Cardiac fibroblast (primary cell): ENCODE results near the gene SPRED3.

Experiments
- DNase-seq, 2 donors: peaks; one replicate each; pipeline versions ENCODE4 v3.0.0 to v3.0.0-alpha.2; 2010; ENCODE audit warnings: low read depth in 2 of 2
- H3K4me3 ChIP-seq, 2 donors: replicated peaks in 1 of 2; 1 replicate in 1 of 2; 2 replicates in 1 of 2; pipeline ENCODE4 v1.5.1; 2011; ENCODE audit warnings: low read depth in 2 of 2, low read length in 2 of 2, mild to moderate bottlenecking in 2 of 2, moderate library complexity in 1 of 2
- TF ChIP-seq, protein P1 (sequence below): IDR thresholded peaks from one replicate; pipeline ENCODE4 v1.5.1; 2011; ENCODE audit warnings: low read depth, mild to moderate bottlenecking, low read length, inconsistent platforms

SPRED3 gene

DNA sequence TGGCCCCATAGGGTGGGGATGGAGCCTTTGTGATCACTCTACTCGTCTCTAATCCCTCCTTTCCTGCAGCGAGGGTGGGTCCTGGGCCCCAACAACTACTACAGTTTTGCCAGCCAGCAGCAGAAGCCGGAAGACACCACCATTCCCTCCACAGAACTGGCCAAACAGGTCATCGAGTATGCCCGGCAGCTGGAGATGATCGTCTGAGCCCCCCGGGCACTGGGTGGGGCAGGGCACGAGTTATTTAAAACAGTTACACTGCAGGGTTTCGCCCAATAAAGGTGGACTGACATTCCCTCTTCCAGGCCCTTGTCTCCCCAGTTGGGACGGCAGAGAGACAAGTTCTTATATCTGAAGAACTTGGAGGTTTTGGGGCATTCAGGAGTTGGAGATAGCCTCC, 5.3 kb upstream of the SPRED3 start:
- TF ChIP-seq, protein P1, sequence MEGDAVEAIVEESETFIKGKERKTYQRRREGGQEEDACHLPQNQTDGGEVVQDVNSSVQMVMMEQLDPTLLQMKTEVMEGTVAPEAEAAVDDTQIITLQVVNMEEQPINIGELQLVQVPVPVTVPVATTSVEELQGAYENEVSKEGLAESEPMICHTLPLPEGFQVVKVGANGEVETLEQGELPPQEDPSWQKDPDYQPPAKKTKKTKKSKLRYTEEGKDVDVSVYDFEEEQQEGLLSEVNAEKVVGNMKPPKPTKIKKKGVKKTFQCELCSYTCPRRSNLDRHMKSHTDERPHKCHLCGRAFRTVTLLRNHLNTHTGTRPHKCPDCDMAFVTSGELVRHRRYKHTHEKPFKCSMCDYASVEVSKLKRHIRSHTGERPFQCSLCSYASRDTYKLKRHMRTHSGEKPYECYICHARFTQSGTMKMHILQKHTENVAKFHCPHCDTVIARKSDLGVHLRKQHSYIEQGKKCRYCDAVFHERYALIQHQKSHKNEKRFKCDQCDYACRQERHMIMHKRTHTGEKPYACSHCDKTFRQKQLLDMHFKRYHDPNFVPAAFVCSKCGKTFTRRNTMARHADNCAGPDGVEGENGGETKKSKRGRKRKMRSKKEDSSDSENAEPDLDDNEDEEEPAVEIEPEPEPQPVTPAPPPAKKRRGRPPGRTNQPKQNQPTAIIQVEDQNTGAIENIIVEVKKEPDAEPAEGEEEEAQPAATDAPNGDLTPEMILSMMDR: no peak

DNA sequence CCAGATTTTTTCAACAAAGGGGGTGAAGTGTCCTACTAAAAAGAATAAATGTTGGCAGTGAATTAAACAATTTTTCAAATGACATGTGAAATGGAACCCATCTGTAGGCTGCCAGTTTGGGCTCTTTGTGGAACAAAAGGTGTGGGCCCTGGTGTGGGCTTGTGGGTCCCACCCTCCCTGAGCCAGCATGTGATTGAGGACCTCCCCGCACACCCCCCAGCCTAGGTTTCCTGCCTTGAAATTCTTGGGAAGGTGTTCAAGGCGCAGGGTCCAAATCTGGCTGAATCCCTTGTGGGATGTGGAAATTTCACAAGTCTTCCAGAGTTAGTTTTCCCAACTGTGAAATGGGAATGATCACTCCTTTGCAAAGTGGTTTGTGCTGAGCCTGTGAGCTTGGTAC, 4.8 kb upstream of the SPRED3 start:
- DNase-seq: no peak
- TF ChIP-seq, protein P1: no peak
- H3K4me3 ChIP-seq: no peak overlapping the region

More for the DNA sequence above, 5.3 kb upstream of the SPRED3 start:
- H3K4me3 ChIP-seq: no peak overlapping the region
- DNase-seq: no peak

DNA sequence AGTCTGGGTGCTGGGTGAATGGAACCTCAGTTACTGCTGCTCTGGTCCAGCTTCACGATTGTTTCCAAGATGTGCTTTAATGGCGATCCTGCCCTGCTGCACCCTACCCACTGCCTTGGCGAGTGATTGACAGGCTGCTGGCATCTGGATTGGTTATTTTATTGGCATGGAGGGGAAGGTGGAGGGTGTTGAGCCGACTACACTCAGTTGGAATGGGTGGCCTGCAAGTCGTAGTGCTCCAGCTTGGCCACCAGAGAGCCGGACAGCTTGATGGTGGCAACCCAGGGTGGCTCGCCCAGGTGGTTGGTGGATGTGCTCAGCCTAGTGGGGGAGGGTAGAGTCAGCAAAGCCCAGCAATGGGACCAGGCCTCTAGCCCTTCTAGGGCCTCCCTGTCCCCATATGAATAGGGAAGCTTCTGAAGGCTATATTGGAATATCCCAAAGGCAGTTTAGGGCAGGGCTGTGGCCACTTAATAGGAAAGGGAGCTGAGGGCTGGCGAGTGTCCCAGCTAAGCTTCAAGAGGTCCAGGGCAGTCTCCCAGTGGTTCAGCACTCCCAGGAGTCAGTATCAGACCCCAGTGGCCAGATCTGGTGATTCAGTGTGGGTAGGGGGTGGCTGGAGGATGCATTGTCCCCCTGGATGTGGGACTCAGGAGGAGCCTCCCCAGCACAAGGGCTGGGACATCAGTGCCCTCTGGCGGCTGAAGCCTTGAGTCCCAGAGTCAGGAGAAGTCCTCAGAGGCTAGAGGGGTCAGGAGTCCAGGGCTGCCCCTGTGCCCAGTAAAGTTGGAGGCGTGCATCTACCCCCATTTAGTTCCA, 4.1 kb upstream of the SPRED3 start:
- TF ChIP-seq, protein P1: peak; percentile 55
- peak; percentile 34 to 39 for DNase-seq
- H3K4me3 ChIP-seq: no peak overlapping the region

DNA sequence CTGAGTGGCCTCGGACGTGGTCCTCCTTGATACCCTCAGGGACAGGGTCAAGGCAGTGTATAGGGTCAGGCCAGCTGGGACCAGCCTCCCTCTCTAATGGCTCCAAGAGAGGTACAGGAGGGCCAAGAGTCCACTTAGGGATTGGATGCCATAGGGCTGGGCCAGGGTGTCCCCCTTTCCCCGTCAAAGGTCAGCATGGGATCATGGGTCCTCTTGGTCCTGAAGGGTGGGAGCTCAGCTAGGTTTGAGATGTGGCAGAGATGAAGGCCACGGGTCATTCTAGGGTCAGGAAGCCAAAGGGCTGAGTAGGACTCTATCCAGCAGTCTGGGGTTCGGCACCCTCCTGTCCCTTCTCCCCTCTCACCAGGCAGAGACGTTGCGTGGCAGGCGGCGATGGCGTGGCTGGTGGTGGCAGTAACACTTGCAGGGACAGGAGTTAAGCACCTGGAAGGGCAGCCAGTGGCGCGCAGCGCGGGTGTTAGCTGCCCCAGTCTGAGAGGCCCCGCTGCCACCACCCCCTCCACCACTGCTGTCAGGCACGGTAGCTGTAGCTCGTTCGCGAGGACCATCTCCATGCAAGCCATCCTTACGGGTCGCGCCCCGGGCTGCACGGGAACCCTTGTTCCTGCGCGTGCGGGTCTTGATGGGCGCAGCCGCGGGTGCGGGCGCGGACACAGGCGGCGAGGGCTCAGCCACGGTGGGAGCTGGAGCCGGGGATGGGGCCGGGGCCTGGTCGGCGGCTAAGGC, 3.3 kb upstream of the SPRED3 start:
- no peak overlapping the region for H3K4me3 ChIP-seq
- DNase-seq: no peak
- TF ChIP-seq, protein P1: no peak

DNA sequence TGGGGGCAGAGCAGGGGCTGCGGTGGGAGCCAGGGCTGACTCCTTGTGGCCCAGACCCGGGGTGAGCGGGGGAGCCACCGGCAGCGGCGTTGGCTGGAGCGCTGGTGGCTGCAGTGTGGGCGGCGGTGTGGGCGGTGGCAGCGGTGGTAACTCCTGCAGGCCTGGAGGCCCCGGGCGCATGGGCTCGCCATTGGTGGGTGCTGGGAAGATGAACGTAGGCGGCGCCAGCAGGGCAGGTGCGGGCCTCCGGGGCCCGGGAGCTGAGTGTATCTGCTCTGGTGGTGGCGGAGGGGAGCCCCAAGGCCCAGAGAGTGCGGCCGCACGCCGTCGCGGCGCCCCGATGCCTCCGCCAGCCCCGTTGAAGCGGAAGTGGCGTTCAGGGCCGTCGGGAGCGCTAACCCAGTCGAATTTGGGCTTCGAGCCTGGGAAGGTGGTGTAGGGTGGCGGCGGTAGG, 2.7 kb upstream of the SPRED3 start:
- TF ChIP-seq, protein P1: no peak
- no peak overlapping the region for H3K4me3 ChIP-seq
- no peak for DNase-seq

DNA sequence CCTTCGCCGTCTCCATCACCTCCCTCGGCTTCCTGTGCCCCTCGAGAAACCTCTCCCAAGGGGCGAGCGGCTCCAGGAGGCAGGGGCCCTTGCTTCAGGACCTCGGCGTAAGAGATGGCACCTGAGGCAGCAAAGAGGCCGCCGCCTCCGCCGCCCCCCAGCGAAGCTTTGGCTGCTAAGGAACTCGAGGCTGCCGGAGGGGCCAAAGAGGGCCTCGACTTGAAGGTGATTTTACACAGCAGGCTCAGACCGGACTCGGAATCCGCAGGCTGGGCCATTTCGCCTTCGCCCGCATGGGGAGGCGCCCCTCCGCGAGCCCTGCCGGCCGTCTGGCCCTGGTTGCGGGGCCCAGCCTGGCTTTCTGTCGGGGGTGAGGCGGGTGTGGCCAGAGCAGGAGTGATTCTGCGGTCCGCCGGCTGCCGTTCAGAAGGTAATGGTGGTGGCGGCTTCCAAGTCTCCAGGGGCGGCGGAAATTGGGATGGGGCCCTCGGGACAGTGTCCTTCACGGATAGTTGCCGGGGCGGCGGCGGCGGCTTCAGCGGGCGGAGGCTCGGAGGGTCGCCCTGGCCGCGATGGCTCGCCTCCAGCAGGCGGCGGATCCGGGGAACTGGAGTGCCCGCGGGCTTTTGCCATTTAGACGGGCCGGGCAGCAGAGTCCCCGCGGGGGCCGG, 2.1 kb upstream of the SPRED3 start:
- H3K4me3 ChIP-seq: no peak overlapping the region
- no peak for DNase-seq
- TF ChIP-seq, protein P1: no peak
